Measurements from ENCODE around the gene MFNG.

Gene MFNG

GRCh38 chr22:37493979-37494378 lies 7.8 kb upstream of the MFNG start:
- no peak for DNase-seq (ENCODE audit: low spot score)

- DNase-seq (ENCODE audit: low spot score): peak; percentile 25
Measured at GRCh38 chr22:37492428-37493344, 6.5 kb upstream of the MFNG start.

GRCh38 chr22:37491559-37492427 lies 5.6 kb upstream of the MFNG start:
- no peak for DNase-seq (ENCODE audit: low spot score)

GRCh38 chr22:37491106-37491505 lies 4.9 kb upstream of the MFNG start:
- no peak for DNase-seq (ENCODE audit: low spot score)

GRCh38 chr22:37489983-37490382 lies 3.8 kb upstream of the MFNG start:
- no peak for DNase-seq (ENCODE audit: low spot score)

- no peak for DNase-seq (ENCODE audit: low spot score)
Measured at GRCh38 chr22:37488337-37489135, 2.4 kb upstream of the MFNG start.

GRCh38 chr22:37487571-37487970 lies 1.4 kb upstream of the MFNG start:
- DNase-seq (ENCODE audit: low spot score): no peak

- no peak for DNase-seq (ENCODE audit: low spot score)
Measured at GRCh38 chr22:37487129-37487528, 945 bp upstream of the MFNG start.

GRCh38 chr22:37485395-37486223 lies 575 bp downstream of the MFNG start:
- DNase-seq (ENCODE audit: low spot score): no peak

GRCh38 chr22:37484480-37485394 lies 1.4 kb downstream of the MFNG start:
- DNase-seq (ENCODE audit: low spot score): peak; percentile 8

- DNase-seq (ENCODE audit: low spot score): no peak
Measured at GRCh38 chr22:37483050-37483449, 3.1 kb downstream of the MFNG start.

GRCh38 chr22:37482244-37482643 lies 3.9 kb downstream of the MFNG start:
- DNase-seq (ENCODE audit: low spot score): no peak

- no peak for DNase-seq (ENCODE audit: low spot score)
Measured at GRCh38 chr22:37481347-37481907, 4.8 kb downstream of the MFNG start.

- DNase-seq (ENCODE audit: low spot score): no peak
Measured at GRCh38 chr22:37480387-37481346, 5.5 kb downstream of the MFNG start.

GRCh38 chr22:37479196-37479595 lies 7.0 kb downstream of the MFNG start:
- no peak for DNase-seq (ENCODE audit: low spot score)

- DNase-seq (ENCODE audit: low spot score): no peak
Measured at GRCh38 chr22:37476389-37477329, 9.5 kb downstream of the MFNG start.

GRCh38 chr22:37474447-37475090 lies 11.6 kb downstream of the MFNG start:
- no peak for DNase-seq (ENCODE audit: low spot score)
